Activated effector memory CD4-positive, alpha-beta T cell treated with Interleukin-2 at 50 U/mL for 16 hours (primary cell): ENCODE results near the gene HEPACAM2.

Source experiments
- DNase-seq: peaks from one replicate; pipeline ENCODE4 v3.0.0-alpha.2; 2020

Gene HEPACAM2

GRCh38 chr7:93146472-93147141 is 79.7 kb downstream of the HEPACAM2 start:
- no peak for DNase-seq

GRCh38 chr7:93146036-93146435 is 80.2 kb downstream of the HEPACAM2 start:
- DNase-seq = no peak

- DNase-seq = no peak
Measured at GRCh38 chr7:93145354-93145753, 80.9 kb downstream of the HEPACAM2 start.

GRCh38 chr7:93142127-93142526 is 84.1 kb downstream of the HEPACAM2 start:
- DNase-seq = no peak

- no peak for DNase-seq
Measured at GRCh38 chr7:93140582-93141191, 85.6 kb downstream of the HEPACAM2 start.

- no peak for DNase-seq
Measured at GRCh38 chr7:93138576-93138975, 87.7 kb downstream of the HEPACAM2 start.
